Kidney (tissue), 14 donors: ENCODE data around the gene HRH3. TPM values are rescaled to one million over a fixed set of nuclear protein-coding genes. Genes with fewer than 3 reads are reported as not detected.

Source experiments
- DNase-seq, 5 donors: peaks; one replicate each; pipeline ENCODE4 v3.0.0-alpha.2; 2013 to 2020
- FAIRE-seq: peaks from 2 replicates; lab custom pipeline; 2012; peaks lifted over from hg19 to GRCh38; lab: Jason Lieb, UNC
- H3K27ac ChIP-seq, 2 donors: one replicate each; pipeline ENCODE4 v1.7.0; 2013; ENCODE audit warnings: low read depth in 2 of 2, low read length in 2 of 2, inconsistent platforms in 1 of 2
- H3K27me3 ChIP-seq: one replicate; pipeline ENCODE4 v1.7.1; 2013; ENCODE audit warnings: low read length, inconsistent platforms; ENCODE audit not compliant: control insufficient read depth, insufficient read depth
- H3K36me3 ChIP-seq, 3 donors: one replicate each; pipeline versions ENCODE4 v1.7.0 to v1.7.1; 2013; ENCODE audit warnings: low read length in 3 of 3, control low read depth in 1 of 3, inconsistent platforms in 1 of 3; ENCODE audit not compliant: insufficient read depth in 3 of 3, control insufficient read depth in 2 of 3
- H3K4me1 ChIP-seq, 3 donors: one replicate each; pipeline versions ENCODE4 v1.7.0 to v1.7.1; 2013; ENCODE audit warnings: low read length in 3 of 3, inconsistent platforms in 1 of 3, low read depth in 1 of 3; ENCODE audit not compliant: control insufficient read depth in 2 of 3, insufficient read depth in 2 of 3
- H3K4me3 ChIP-seq, 3 donors: one replicate each; pipeline versions ENCODE4 v1.7.0 to v1.8.1; 2013; ENCODE audit warnings: low read length in 3 of 3, control low read depth in 1 of 3, inconsistent platforms in 1 of 3
- H3K9ac ChIP-seq, 3 donors: one replicate each; pipeline versions ENCODE4 v1.7.0 to v1.7.1; 2013; ENCODE audit warnings: low read length in 3 of 3, control low read depth in 1 of 3, inconsistent platforms in 1 of 3
- H3K9me3 ChIP-seq, 3 donors: one replicate each; pipeline versions ENCODE4 v1.7.0 to v1.7.1; 2013; ENCODE audit warnings: low read length in 3 of 3, control low read depth in 1 of 3, inconsistent platforms in 1 of 3; ENCODE audit not compliant: control insufficient read depth in 2 of 3, insufficient read depth in 1 of 3
- CTCF ChIP-seq: IDR thresholded peaks from 3 replicates; pipeline ENCODE4 v1.5.1; 2012; ENCODE audit warnings: mild to moderate bottlenecking, moderate library complexity, borderline replicate concordance; ENCODE audit not compliant: insufficient read depth; ENCODE audit errors: extremely low read depth
- intact Hi-C: fragments of 100-400 bp; cut with DNase I; formaldehyde crosslinking; loops from one replicate; pipeline ENCODE4 v1.11.1; 2022
- polyA plus RNA-seq: library from polyadenylated mRNA; stranded (reverse); fragments of 350-450 nt; fragmentation: Illumina TruSeq; extraction: RNeasy Lipid Tissue Mini Kit (QIAGEN cat#74804); gene quantifications from one replicate; pipeline ENCODE4 v1.2.3, GENCODE V29; 2014; ENCODE audit warnings: low read depth, low replicate concordance; ENCODE audit not compliant: insufficient read depth
- total RNA-seq: library from RNA; stranded (reverse); fragmentation: NEBNext Ultra II Directional; extraction: Animal tissue kit (Norgen Biotek cat#: 25700); gene quantifications from one replicate; pipeline ENCODE4 v1.2.1, GENCODE V29; 2021
- donor health status: control.
- donor health status: control.
- donor health status: control.
- donor health status: control.
- donor health status: control.
- donor health status: DM: yes; HTN: yes; CAD: no.
- donor health status: Normal renal cell carcinoma (clear cell type).

The HRH3 gene
- total and polyA plus RNA-seq, 2 donors from 2014 or later: not detected

- Histone ChIP-seq H3K36me3 (peaks cover 3 to 19% (median 12%) of the 10 kb centered on the region in 3 donors), H3K27ac (no peak overlapping the region), H3K4me3 (no peak overlapping the region), H3K27me3 (no peaks in the 10 kb centered on the region), H3K9me3 (no peaks in the 10 kb centered on the region), H3K4me1 (no peaks in the 10 kb centered on the region), H3K9ac (no peak overlapping the region)
- DNase-seq: no peak
- FAIRE-seq: no peak
- TF ChIP-seq CTCF: no peak
- intact Hi-C loops: no loop called here
Observed at GRCh38 chr20:62266340-62266739, 46.3 kb upstream of the HRH3 start.

GRCh38 chr20:62265365-62265764 is 45.3 kb upstream of the HRH3 start:
- H3K4me1 ChIP-seq: no peaks in the 10 kb centered on the region
- peaks cover 3 to 24% (median 12%) of the 10 kb centered on the region in 3 donors for H3K36me3 ChIP-seq
- no peak for TF ChIP-seq CTCF
- H3K9me3 ChIP-seq: no peaks in the 10 kb centered on the region
- H3K27ac ChIP-seq: no peak overlapping the region
- H3K9ac ChIP-seq: no peak overlapping the region
- no peaks in the 10 kb centered on the region for H3K27me3 ChIP-seq
- FAIRE-seq (no peak), DNase-seq (no peak)
- no peak overlapping the region for H3K4me3 ChIP-seq
- intact Hi-C loops: no loop called here

- H3K9me3 ChIP-seq: no peaks in the 10 kb centered on the region
- no peak overlapping the region for H3K27ac ChIP-seq
- no peak for FAIRE-seq
- no peak overlapping the region for H3K4me3 ChIP-seq
- no peaks in the 10 kb centered on the region for H3K4me1 ChIP-seq
- peaks cover 3 to 30% (median 12%) of the 10 kb centered on the region in 3 donors for H3K36me3 ChIP-seq
- H3K9ac ChIP-seq: no peak overlapping the region
- intact Hi-C loops: no loop called here
- no peak for DNase-seq
- TF ChIP-seq CTCF: no peak
- no peaks in the 10 kb centered on the region for H3K27me3 ChIP-seq
Observed at GRCh38 chr20:62263396-62263795, 43.3 kb upstream of the HRH3 start.

- no peaks in the 10 kb centered on the region for H3K27me3 ChIP-seq
Observed at GRCh38 chr20:62262064-62262463, 42.0 kb upstream of the HRH3 start.

More at GRCh38 chr20:62262064-62262463, 42.0 kb upstream of the HRH3 start:
- no peak for TF ChIP-seq CTCF
- intact Hi-C loops: no loop called here
- no peak for DNase-seq
- H3K27ac ChIP-seq: no peak overlapping the region
- H3K36me3 ChIP-seq: peaks cover 3 to 34% (median 14%) of the 10 kb centered on the region in 3 donors
- no peak for FAIRE-seq
- no peak overlapping the region for H3K4me3 ChIP-seq
- H3K4me1 ChIP-seq: no peaks in the 10 kb centered on the region
- no peak overlapping the region for H3K9ac ChIP-seq
- no peaks in the 10 kb centered on the region for H3K9me3 ChIP-seq
